DOHH2 (cell line): ENCODE data around the gene ZNF593OS.

ENCODE experiments used
- CTCF ChIP-seq: fragments of 200-600 bp; sonication (generic); IDR thresholded peaks from one replicate; pipeline ENCODE4 v1.5.1; 2014; ENCODE audit warnings: antibody characterized with exemption, mild to moderate bottlenecking, low read depth, low read length; ENCODE audit not compliant: poor library complexity, severe bottlenecking
- EZH2phosphoT487 ChIP-seq: fragments of 200-600 bp; sonication (generic); IDR thresholded peaks from 2 replicates; pipeline ENCODE4 v1.6.1; 2017; ENCODE audit warnings: borderline replicate concordance, mild to moderate bottlenecking, antibody characterized with exemption, low read length, moderate library complexity, mixed read lengths

DNA sequence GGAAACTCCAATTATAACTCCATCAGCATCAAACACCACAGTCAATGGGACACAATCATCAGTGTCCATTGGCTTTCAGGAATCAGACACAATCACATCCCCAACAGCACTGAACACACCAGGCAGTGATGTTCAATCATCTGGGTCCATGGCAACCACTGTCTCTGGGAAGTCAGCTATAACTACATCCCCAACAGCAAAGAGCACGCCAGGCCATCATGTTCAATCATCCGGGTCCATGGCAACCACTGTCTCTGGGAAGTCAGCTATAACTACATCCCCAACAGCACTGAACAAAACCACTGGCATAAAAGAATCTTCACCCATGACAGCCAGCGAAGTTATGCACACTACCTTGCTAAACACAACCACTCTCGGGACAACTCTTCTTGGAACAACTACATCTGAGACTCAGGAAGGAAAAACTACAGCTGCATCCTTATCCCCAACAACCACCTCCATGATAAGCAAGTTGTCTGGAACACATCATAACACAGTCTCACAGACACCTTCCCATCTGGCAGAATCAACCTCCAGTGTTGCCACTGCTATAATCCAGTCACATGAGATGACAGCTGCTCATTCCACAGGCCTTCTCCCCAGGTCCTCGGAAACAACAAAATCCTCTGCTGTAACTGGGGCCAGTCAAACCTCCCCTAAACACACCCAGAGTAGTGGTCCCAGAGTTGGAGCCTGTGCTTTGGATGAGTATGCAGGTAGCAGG lies 38.7 kb upstream of the ZNF593OS start:
- TF ChIP-seq CTCF (no peak), EZH2phosphoT487 (no peak)
